NCI-H2107 treated with DMSO at 0.1 percent for 48 hours (cell line): Measurements from ENCODE around the gene LRP1.

ENCODE experiments used
- DNase-seq: peaks from one replicate; lab custom pipeline; 2025; ENCODE audit not compliant: unreplicated experiment; lab: John Stamatoyannopoulos, UW

The LRP1 gene

GRCh38 chr12:57220770-57221168, 92.5 kb downstream of the LRP1 start:
- no peak for DNase-seq

GRCh38 chr12:57221169-57221917, 93.1 kb downstream of the LRP1 start:
- no peak for DNase-seq

GRCh38 chr12:57222286-57223190, 94.3 kb downstream of the LRP1 start:
- DNase-seq: no peak

- no peak for DNase-seq
Observed at GRCh38 chr12:57223191-57224165, 95.2 kb downstream of the LRP1 start.

GRCh38 chr12:57224278-57224972, 96.1 kb downstream of the LRP1 start:
- DNase-seq: no peak

- DNase-seq: no peak
Observed at GRCh38 chr12:57224973-57225679, 96.8 kb downstream of the LRP1 start.

GRCh38 chr12:57225680-57226210, 97.5 kb downstream of the LRP1 start:
- no peak for DNase-seq

GRCh38 chr12:57226588-57227314, 98.5 kb downstream of the LRP1 start:
- DNase-seq: no peak

GRCh38 chr12:57227315-57228115, 99.2 kb downstream of the LRP1 start:
- DNase-seq: no peak

- DNase-seq: no peak
Observed at GRCh38 chr12:57229046-57229633, 100.9 kb downstream of the LRP1 start.

GRCh38 chr12:57229634-57230380, 101.5 kb downstream of the LRP1 start, which contains the start of gene SHMT2:
SHMT2 (plus strand) TSS chr12:57229711; CDS start chr12:57229779, 68 bp downstream.
- peak; percentile 96 for DNase-seq

- no peak for DNase-seq
Observed at GRCh38 chr12:57230381-57231155, 102.3 kb downstream of the LRP1 start.

- DNase-seq: no peak
Observed at GRCh38 chr12:57231276-57232021, 103.2 kb downstream of the LRP1 start.

- no peak for DNase-seq
Observed at GRCh38 chr12:57232156-57232756, 104.0 kb downstream of the LRP1 start.
